Activated naive CD8-positive, alpha-beta T cell (primary cell): ENCODE data around the gene RUNX1.
"Not testable (repeated sequence)": the region's sequence is repeated elsewhere in the genome, so short reads cannot be mapped to it uniquely, and the experiment has no call there.

Experiments
- H3K27ac Mint-ChIP-seq: one replicate; pipeline ENCODE4 v1.8.0; 2021; ENCODE audit warnings: mixed read lengths
- H3K27me3 Mint-ChIP-seq: one replicate; pipeline ENCODE4 v1.8.0; 2021; ENCODE audit warnings: mixed read lengths
- H3K36me3 Mint-ChIP-seq: one replicate; pipeline ENCODE4 v1.8.0; 2021; ENCODE audit warnings: mixed read lengths
- H3K4me1 Mint-ChIP-seq: one replicate; pipeline ENCODE4 v1.8.0; 2021; ENCODE audit warnings: low read depth, mixed read lengths
- H3K4me3 Mint-ChIP-seq: one replicate; pipeline ENCODE4 v1.8.0; 2021; ENCODE audit warnings: mild to moderate bottlenecking, mixed read lengths
- H3K9me3 Mint-ChIP-seq: one replicate; pipeline ENCODE4 v1.8.0; 2021; ENCODE audit warnings: low read depth, mixed read lengths

Gene RUNX1

DNA sequence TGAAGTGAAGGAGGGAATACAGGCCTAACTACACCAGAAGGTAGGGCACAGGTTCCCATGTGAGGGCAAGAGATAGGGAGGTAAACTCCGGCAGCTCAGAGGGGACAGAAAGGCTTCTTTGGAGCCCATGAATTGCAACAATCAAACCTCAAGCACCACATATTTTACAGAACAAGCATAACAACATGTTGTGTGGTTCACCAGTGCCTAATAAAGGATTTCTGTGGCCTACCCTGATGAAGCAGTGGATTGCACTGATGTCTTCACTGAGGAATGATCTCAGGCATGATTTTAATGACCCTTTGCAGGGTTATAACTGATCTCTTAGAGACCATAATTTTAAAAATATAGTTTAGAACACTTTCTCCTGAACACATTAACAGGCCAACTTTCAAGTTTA lies 77.4 kb downstream of the RUNX1 start:
- H3K27ac Mint-ChIP-seq = no peak overlapping the region
- no peaks in the 10 kb centered on the region for H3K9me3 Mint-ChIP-seq
- H3K27me3 Mint-ChIP-seq = no peaks in the 10 kb centered on the region
- peaks cover 17% of the 10 kb centered on the region for H3K36me3 Mint-ChIP-seq
- no peak overlapping the region for H3K4me3 Mint-ChIP-seq
- peaks cover 89% of the 10 kb centered on the region for H3K4me1 Mint-ChIP-seq

GRCh38 chr21:34970566-34970965 lies 78.5 kb downstream of the RUNX1 start:
- Mint-ChIP-seq H3K9me3 (no peaks in the 10 kb centered on the region), H3K27me3 (no peaks in the 10 kb centered on the region), H3K36me3 (peaks cover 16% of the 10 kb centered on the region), H3K27ac (no peak overlapping the region), H3K4me1 (peaks cover 86% of the 10 kb centered on the region), H3K4me3 (no peak overlapping the region)

- Mint-ChIP-seq H3K4me3 (peak overlapping the region; percentile 80), H3K27ac (peak overlapping the region; percentile 94), H3K27me3 (no peaks in the 10 kb centered on the region), H3K4me1 (peaks cover 85% of the 10 kb centered on the region), H3K36me3 (peaks cover 14% of the 10 kb centered on the region), H3K9me3 (no peaks in the 10 kb centered on the region)
Measured at GRCh38 chr21:34970167-34970500, 79.0 kb downstream of the RUNX1 start.

DNA sequence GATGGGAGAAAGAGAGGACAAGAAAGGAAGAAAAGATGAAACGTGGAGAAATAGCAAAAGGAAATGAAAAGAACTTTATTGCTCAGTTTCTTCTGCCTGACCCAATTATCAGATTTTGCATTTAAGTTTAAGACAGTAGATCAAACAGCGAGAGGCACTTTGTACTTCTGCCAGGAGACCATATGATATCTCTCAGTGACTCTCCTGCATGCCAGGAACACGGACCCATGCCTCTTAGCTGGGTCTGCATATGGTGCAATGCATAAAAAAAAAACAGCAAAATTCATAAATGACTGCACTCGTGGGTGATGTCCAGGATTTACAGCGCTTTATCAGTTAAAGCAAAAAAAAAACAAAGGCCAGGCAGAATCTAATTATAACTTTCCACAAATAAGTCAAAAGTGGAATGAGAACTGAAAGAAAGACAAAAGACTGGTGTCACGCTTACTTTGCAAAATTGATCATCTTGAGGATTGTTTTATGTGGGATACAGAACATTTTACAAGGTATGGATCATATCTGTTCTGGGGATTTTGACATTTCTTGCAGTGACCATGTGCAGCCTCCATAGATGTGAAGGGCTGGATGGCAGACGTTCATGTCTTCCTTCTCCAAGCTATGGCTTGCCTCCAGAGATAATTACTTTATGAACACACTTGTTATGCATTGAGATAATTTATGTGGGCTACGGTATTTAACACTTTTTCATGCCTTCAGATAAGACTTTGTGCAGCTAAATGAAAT lies 79.5 kb downstream of the RUNX1 start:
- Mint-ChIP-seq H3K36me3 (peaks cover 19% of the 10 kb centered on the region), H3K4me1 (peaks cover 85% of the 10 kb centered on the region), H3K9me3 (no peaks in the 10 kb centered on the region), H3K27me3 (no peaks in the 10 kb centered on the region), H3K4me3 (peak overlapping the region; percentile 80), H3K27ac (peak overlapping the region; percentile 94)

GRCh38 chr21:34968414-34969333 lies 80.4 kb downstream of the RUNX1 start:
- H3K36me3 Mint-ChIP-seq = peaks cover 23% of the 10 kb centered on the region
- H3K4me1 Mint-ChIP-seq = peaks cover 81% of the 10 kb centered on the region
- peak overlapping the region; percentile 94 for H3K27ac Mint-ChIP-seq
- no peaks in the 10 kb centered on the region for H3K9me3 Mint-ChIP-seq
- H3K27me3 Mint-ChIP-seq = no peaks in the 10 kb centered on the region
- H3K4me3 Mint-ChIP-seq = peak overlapping the region; percentile 80

DNA sequence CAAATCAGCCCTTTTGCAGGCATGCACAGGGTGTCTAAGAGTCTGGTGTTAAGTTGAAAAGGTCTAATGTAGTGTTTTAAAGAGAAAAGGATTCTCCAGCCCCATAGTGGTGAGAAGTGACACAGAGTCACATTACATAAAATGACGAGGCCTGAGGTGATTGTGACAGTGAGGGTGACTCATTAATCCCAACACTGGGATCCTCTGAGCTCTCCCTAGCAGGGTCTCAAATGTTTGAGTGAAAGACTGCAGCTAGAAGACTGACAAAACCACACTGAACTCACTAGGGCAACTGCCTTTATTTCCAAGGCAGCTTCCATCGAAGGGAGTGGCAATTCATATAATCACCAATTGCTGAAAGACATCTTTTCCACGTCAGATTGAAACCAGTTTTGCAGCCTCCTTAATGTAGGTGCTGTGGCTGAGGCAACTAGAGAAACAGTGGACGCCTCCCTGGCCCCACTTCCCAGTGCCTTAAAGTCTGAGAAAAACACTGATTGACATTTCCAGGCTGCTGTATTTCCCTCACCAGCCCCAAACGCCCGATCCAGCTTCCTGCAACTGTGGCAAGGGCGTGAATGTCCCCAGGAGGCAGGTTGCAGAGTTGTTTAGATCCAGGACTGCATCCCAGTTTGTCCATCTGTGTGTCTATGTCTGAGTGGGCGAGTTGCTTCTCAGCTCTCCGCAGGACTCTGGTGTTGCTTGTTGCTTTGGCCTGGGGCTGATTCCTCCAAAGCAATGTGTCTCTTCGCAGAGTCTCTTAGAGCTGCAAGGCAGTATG lies 81.4 kb downstream of the RUNX1 start:
- Mint-ChIP-seq H3K4me1 (peaks cover 81% of the 10 kb centered on the region), H3K4me3 (peak overlapping the region; percentile 67), H3K36me3 (peaks cover 26% of the 10 kb centered on the region)

GRCh38 chr21:34966881-34967280 lies 82.2 kb downstream of the RUNX1 start:
- not testable (repeated sequence) for H3K27me3 Mint-ChIP-seq, H3K9me3 Mint-ChIP-seq, H3K4me3 Mint-ChIP-seq, H3K27ac Mint-ChIP-seq
- Mint-ChIP-seq H3K4me1 (peaks cover 83% of the 10 kb centered on the region), H3K36me3 (peaks cover 22% of the 10 kb centered on the region)

More for the DNA sequence above, 81.4 kb downstream of the RUNX1 start:
- Mint-ChIP-seq H3K9me3 (no peaks in the 10 kb centered on the region), H3K27me3 (no peaks in the 10 kb centered on the region), H3K27ac (peak overlapping the region; percentile 94)

DNA sequence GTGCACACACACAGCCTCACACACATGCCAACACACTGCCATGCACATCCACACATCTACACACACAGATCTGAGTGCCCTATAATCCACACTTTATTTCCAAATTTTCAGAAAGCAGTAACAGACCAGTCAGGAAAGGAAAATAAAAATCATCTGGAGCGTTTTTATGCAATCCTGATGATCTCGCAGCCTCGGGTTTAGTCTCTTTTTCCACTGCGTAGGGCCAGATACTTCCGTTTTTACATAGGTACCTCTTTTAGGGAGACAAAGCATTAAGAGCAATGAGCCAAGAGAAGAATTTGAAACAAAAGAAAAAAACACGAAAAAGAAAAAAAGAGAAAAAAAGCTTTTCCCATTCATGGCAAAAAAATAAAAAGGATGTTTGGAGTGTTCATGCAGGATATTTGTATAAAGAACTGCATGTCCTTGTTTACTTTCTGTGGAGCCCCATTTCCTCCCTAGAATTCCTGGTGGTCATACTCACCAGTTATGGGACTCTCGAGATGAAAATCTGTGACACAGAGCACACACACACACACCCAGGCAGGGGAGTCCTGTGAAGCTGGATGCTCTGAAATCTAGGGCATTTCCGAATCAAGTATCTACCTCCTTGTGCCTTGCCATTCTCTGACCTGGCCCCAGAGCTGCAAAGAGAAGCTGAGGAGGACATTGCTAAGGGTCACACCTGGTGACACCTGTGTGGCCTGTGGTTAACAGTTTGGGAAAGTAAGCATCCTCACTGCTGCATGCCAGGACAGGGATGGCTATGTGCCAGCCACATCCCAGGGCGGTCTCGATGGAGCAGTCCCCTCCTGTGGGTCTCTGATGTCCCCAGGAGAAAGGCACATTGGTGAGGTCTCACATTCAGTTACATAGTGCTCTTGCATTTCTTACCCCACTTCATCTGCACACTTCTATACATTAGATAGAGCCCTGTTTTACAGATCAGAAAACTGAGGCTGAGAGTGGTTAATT lies 83.6 kb downstream of the RUNX1 start:
- Mint-ChIP-seq H3K27me3 (no peaks in the 10 kb centered on the region), H3K4me1 (peaks cover 81% of the 10 kb centered on the region), H3K9me3 (no peaks in the 10 kb centered on the region), H3K27ac (peak overlapping the region; percentile 46), H3K36me3 (peaks cover 22% of the 10 kb centered on the region), H3K4me3 (peak overlapping the region; percentile 5)

DNA sequence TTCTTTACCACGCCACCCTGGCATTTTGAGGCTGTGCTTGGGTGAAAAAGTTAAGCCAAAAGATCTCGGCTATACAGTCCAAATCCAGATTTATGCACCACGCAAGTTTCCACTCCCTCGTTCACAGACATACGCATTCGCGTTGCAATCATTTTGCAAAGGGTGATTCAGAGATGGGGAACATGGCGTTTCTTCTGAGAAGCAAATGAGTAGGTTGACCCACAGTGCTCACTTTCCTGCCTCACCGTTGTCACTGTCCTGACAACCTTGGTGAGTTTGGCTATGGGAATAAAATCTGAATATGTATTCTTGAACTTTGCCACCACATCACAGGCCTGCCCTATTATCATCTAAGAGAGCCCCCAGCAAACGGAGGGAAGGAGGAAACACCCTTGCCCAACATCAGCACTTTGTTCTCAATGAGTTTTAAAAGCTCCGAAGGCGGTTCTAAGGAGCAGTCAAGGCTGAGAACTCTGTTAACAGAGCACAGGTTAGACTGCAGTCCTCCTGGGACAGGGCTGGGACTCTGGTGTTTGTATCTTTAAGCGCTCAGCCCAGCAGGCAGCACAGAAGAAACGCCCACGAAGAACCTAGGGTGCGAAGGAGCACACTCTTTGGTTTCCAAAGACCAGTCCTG lies 86.4 kb downstream of the RUNX1 start:
- Mint-ChIP-seq H3K4me1 (peaks cover 72% of the 10 kb centered on the region), H3K9me3 (no peaks in the 10 kb centered on the region), H3K4me3 (peak overlapping the region; percentile 74), H3K27ac (peak overlapping the region; percentile 84), H3K27me3 (no peaks in the 10 kb centered on the region), H3K36me3 (peaks cover 22% of the 10 kb centered on the region)

DNA sequence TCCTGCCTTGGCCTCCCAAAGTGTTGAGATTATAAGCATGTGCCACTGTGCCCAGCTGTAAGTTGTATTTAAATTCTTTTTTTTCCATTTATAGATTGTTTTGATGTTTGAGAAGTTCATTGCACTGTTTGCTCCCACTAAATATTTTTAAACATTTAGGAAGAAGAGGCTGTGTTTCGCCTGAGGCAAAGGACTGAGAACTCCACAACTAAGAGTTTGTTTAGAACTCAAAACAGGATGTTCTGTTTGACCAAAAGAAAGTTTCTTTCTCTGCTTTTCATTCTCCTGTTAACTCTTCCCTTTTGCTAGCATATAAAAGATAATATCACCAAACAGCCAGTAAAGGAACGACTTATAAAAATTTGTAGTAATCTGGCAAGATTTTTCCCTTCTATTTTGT lies 87.0 kb downstream of the RUNX1 start:
- H3K4me1 Mint-ChIP-seq = peaks cover 71% of the 10 kb centered on the region
- H3K27ac Mint-ChIP-seq = peak overlapping the region; percentile 84

DNA sequence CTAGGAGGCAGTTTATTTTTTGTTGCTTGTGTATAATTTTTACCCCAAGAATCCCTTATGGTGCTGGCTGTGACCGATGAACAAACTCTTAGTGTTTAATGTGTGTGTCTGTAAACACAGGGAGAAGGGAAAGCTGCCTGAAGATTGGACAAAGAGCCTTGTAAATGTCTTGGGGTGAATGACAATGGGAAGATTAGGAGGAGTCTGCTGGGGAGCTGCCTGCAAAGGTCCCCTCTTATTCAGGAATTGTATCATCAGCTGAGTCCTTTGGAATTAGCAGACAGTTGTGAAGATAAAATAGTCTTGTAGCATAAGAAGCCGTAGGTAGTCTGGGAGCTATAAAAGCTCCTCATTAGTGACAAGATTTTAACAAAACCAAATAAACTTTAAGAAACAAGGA lies 88.4 kb downstream of the RUNX1 start:
- Mint-ChIP-seq H3K4me3 (no peak overlapping the region), H3K36me3 (peaks cover 22% of the 10 kb centered on the region), H3K27ac (peak overlapping the region; percentile 11)

More for the DNA sequence above, 87.0 kb downstream of the RUNX1 start:
- peak overlapping the region; percentile 74 for H3K4me3 Mint-ChIP-seq
- H3K36me3 Mint-ChIP-seq = peaks cover 20% of the 10 kb centered on the region
- H3K9me3 Mint-ChIP-seq = no peaks in the 10 kb centered on the region
- H3K27me3 Mint-ChIP-seq = no peaks in the 10 kb centered on the region

DNA sequence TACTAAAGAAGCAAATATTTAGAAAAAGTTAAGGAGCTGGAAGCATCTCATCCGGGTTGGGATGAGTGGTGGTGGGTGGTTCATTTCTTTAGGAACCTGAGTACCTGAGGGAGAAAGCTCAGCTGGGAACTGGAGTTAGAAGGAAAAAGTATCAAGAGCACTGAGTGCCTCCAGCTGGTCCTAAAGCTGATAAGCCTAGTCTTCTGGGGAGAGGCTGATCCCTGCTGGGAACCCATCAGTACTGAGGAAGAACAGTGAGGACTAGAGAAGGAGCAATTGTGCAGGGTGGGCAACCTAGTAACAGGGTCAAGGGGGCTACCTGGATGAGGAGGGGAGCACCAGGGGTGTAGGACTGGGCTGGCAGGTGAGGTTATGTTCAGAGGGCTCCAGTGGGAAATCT lies 89.5 kb downstream of the RUNX1 start:
- H3K27me3 Mint-ChIP-seq = no peaks in the 10 kb centered on the region
- peaks cover 76% of the 10 kb centered on the region for H3K4me1 Mint-ChIP-seq
- H3K9me3 Mint-ChIP-seq = no peaks in the 10 kb centered on the region
- H3K36me3 Mint-ChIP-seq = peaks cover 16% of the 10 kb centered on the region
- peak overlapping the region; percentile 22 for H3K27ac Mint-ChIP-seq
- no peak overlapping the region for H3K4me3 Mint-ChIP-seq

More for the DNA sequence above, 88.4 kb downstream of the RUNX1 start:
- no peaks in the 10 kb centered on the region for H3K9me3 Mint-ChIP-seq
- no peaks in the 10 kb centered on the region for H3K27me3 Mint-ChIP-seq
- H3K4me1 Mint-ChIP-seq = peaks cover 77% of the 10 kb centered on the region

DNA sequence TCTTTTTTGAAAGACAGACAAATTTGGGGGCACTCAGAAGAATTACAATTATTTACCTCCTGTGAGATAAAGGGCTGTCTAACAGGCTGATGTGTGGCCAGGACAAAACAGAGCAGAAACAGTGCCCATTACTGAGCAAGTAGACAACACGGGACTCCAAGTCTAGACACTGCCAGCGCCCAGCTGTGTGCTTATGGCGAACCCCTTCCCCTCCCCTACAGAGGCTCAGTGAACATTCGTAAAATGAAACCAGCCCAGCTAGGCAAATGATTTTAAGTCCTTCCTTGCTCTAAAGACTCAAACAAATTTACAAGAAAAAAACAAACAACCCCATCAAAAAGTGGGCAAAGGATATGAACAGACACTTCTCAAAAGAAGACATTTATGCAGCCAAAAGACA lies 91.1 kb downstream of the RUNX1 start:
- Mint-ChIP-seq H3K27ac (peak overlapping the region; percentile 50), H3K9me3 (peaks cover 3% of the 10 kb centered on the region)

More for the DNA sequence above, 91.1 kb downstream of the RUNX1 start:
- H3K27me3 Mint-ChIP-seq = no peaks in the 10 kb centered on the region
- H3K4me3 Mint-ChIP-seq = no peak overlapping the region
- peaks cover 80% of the 10 kb centered on the region for H3K4me1 Mint-ChIP-seq
- H3K36me3 Mint-ChIP-seq = peaks cover 14% of the 10 kb centered on the region
